Bronchial epithelial cell (primary cell): Measurements from ENCODE around the gene ARF5. TPM values are rescaled to one million over a fixed set of nuclear protein-coding genes. Genes with fewer than 3 reads are reported as not detected.

Source experiments
- DNase-seq: peaks from one replicate; pipeline ENCODE4 v3.0.0-alpha.2; 2010; ENCODE audit warnings: low read depth
- FAIRE-seq: peaks from 2 replicates; lab custom pipeline; 2011; peaks lifted over from hg19 to GRCh38; lab: Jason Lieb, UNC
- H3K27me3 ChIP-seq: 2 replicates; pipeline ENCODE4 v1.5.1; 2011; ENCODE audit warnings: low read length; ENCODE audit not compliant: control insufficient read depth, insufficient read depth
- H3K36me3 ChIP-seq: 2 replicates; pipeline ENCODE4 v1.5.1; 2011; ENCODE audit warnings: low read length; ENCODE audit not compliant: control insufficient read depth, insufficient read depth
- H3K4me3 ChIP-seq: 2 replicates; pipeline ENCODE4 v1.5.1; 2011; ENCODE audit warnings: mild to moderate bottlenecking, low read depth, low read length, control low read depth
- CTCF ChIP-seq: IDR thresholded peaks from 2 replicates; pipeline ENCODE4 v1.5.1; 2011; ENCODE audit warnings: mild to moderate bottlenecking, moderate library complexity, low read length, control low read depth, inconsistent platforms; ENCODE audit not compliant: insufficient read depth, severe bottlenecking
- total RNA-seq: library from RNA; depleted of rRNA; stranded (reverse); fragments of >200 nt; gene quantifications from 2 replicates; pipeline ENCODE4 v1.2.1, GENCODE V29; 2014

ARF5 gene
- total RNA-seq, 1 donor from 2014 or later, result 207 TPM

DNA sequence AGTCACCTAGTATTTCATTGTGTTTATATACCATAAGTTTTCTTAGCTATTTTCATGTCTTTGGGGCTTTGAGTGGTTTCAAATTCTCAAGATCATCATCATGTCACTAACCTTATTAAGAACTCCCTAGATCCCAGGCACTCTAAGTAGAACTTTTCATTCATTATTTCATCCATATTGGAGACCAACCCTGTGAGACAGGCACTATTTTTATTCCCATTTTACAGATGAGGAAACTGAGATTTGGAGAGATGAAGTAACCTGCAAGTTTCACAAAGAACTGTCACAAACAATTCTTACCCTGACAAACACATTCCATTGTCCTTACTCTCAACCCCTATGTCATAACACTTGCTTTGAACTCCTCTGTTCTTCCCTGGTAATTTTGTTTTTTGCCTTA is 50.0 kb downstream of the ARF5 start:
- TF ChIP-seq CTCF, result no peak

More for the DNA sequence above, 50.0 kb downstream of the ARF5 start:
- H3K27me3 ChIP-seq, result no peaks in the 10 kb centered on the region
- DNase-seq (no peak), FAIRE-seq (no peak)
- no peaks in the 10 kb centered on the region for H3K36me3 ChIP-seq
- no peak overlapping the region for H3K4me3 ChIP-seq

Other genes starting within 250 kb of the ARF5 start
- gene ZNF800, start 195.7 kb upstream of the ARF5 start, total RNA-seq, result 13.6 and 14.5 TPM in 2 replicates
- 69.0 and 72.8 TPM in 2 replicates for gene GCC1, start 2.8 kb upstream of the ARF5 start, total RNA-seq
- gene FSCN3, start 5.3 kb downstream of the ARF5 start, total RNA-seq, result 0.79 and 2.8 TPM in 2 replicates
- not detected in 2 replicates for gene PAX4, start 29.7 kb downstream of the ARF5 start, total RNA-seq
- gene SND1, start 63.8 kb downstream of the ARF5 start, total RNA-seq, result 138 and 232 TPM in 2 replicates